GM19452 (cell line): ENCODE data around the gene SPATS2L.

ENCODE experiments used
- ATAC-seq: cut with Tn5 transposase; IDR thresholded peaks from one replicate; pipeline ENCODE4 v1.9.1; 2021; ENCODE audit not compliant: unreplicated experiment

The SPATS2L gene

DNA sequence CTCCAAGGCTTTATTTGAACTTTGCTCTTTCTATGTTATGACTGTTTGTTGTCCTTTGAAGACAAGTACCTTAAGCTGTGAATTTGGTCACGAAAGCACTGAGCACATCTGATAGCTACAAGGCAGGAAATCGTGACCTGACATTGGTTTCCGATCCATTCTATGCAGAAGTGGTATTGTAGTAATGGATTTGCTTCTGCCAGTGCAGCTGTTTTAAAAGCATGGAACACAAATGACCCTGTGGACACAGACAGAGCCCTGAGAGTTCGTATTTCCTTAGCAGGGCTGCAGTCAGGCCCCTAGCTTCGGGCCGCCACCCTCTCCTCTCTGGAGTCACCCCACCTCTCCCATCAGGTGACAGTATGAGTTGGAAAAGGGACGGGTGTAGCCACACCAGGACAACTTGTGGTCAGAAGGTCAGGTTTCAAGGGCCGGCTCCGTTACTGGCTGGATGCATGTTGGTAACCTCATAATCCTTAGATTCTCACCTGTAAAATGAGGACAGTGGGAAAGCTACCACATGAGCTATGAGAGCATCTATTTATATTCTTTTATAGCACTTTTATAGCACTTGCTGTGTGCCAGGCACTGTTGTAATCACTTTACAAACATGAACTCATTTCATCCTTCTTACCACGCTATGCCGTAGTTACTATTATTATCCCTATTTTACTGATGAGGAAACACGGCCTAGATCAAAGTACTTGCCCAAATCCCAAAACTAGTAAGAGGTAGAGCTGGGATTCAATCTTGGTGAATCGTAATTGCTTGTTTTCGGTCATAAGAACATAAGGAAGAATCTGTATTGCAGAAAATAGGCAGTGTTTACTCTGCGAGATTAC, 70.2 kb downstream of the SPATS2L start:
- ATAC-seq = no peak

DNA sequence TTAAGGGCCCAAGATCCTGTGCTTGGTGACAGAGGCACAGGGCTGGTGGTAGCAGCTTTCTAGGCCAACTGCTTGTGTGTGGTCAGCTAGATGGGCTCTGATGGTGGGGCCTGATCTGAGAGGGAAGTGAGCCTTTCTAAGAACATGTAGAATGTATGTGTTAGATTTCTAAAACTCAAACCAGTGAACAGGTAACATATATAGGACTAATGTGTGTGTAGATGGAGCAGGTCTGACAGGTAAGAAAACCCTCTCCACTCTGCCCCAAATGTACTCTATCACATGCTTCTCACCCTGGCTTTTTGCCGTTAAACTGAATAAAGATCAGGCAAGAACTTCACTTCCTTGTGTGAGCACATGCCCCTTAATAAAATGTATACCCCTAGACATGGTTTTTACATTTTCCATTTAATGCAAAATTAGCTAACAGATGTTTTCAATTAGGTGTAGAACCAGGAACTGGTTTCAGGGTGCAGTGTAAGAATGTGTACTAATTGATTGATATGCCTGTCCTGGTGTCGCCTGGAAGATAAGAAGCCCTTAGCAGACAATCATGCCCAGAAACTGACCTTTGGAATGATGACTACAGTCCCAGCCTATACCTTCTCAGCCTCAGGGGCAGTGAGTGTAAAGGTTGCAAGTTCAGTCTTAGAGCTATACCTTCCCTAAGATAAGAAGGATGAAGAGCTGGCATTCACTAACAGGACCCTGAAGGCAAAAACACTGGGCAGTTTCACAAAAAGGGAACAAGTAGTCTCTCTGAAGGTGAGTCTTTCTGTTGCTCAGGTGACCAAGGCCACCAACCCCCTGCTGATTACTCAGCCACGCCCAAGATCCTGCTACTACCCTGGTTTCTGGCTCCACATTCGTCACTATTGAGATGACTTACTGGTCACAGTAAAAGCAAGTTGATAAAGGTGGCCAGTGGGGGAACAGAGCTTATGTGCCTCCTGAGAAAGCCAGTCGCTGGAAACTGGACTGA, 71.2 kb downstream of the SPATS2L start:
- ATAC-seq = no peak

DNA sequence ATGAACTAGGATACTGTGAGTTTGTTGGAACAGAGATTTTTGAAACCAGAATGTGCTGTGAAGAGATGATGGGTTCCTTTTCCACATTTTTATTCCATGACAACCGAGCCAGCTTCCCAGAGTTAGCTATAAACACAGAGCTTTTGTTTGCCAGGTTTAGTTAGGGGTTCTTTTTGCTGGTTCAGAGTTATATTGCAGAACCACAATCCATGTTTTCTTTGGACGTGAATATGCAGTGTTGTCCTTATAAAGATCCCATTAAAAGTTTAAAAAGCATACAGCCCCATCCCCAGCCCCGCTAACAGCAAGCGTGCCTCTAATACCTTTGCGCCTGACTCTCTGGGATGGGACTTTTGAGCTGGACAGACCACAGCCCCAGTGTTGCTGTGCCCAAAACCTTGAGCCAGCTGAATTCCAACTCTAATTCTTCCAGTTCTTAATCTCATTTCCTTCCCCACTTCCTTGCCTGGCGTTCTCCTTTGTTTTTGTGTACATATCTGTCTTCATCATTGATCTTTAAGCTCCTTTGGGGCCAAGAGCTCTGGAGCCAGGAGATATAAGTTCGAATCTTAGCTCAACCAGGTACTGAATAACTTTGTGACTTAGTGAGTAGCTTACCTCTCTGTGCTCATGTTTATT, 72.3 kb downstream of the SPATS2L start:
- ATAC-seq = no peak

DNA sequence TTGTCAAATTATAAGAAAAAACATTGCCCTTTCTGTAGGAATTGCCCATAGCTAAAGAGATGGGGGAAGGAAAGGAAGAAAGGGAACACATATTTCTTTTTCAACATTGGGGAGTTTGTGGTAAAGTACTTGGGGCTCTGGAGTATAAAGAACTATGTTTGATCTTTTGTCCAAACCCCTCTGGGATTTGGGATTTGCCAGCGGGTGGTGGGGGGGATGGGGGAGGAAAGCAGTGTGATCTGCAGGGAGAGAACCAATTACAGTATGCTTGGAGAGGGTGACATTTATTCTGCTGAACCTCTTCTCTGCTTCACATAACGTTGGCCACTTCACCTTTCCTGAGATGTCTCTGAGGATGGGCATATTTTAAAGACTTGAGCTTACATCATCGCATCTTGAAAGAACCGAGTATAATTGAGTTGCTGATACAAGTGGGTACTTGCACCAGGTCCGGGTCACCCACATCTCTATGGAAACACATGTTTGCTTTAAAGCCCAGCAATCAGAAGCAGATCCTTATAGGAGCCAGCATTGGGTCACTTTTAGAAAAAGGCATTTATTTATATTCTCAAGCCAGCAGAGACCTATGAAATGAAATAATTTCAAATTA, 73.1 kb downstream of the SPATS2L start:
- no peak for ATAC-seq

DNA sequence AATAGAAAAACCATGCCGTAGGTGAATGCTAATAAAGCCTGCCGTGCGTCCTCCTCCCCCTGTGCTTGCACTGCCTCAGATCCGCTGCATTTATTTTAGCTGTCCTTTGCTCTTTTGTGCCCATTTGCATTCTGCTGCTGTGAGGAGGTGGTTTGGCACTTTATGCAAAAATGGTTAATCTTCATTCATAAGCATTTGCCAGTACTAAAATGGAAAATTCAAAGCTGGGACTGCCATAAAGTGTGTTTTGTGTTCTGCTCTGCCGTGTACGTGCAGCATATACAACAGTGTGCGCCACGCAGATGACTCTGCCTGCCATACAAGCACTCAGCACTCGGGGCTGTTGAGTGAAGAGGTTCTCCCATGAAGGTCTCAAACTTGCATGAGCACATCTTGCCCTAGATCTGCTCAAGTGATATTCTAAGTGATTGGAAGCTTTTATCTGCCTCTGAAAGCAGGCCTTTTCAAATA, 73.6 kb downstream of the SPATS2L start:
- ATAC-seq = no peak

DNA sequence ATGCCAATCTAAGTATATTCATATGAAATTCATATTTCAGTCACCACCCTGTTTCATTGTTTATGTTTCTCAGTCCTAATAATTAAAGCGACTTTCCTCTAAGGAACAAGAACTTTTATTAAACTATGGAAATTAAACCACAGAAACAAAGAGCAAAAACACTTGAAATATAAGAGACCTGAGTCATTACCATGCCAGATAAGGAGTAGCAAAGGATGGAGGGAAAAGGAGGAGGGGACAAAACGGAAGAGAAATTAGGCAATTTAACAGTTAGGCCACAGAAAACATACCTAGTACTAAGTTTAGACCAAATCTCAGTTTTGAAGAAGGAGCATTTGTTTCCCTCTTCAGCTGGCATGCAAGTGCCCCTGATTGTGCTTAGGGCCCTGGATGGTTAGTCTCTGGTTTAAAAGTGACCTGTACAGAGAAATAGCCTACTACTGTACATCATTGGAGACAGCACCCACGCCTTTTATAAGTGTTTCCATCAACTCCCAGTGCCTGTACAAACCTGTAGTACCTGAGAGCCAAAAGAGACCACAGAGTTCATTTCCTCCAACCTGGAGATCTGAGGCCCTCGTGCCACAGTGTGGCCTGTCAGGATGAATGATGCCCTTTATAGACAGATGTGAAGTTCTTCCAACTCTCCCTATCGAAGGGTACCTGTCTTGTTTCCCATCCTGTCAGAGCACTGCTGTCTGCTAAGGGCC, 74.5 kb downstream of the SPATS2L start:
- no peak for ATAC-seq

DNA sequence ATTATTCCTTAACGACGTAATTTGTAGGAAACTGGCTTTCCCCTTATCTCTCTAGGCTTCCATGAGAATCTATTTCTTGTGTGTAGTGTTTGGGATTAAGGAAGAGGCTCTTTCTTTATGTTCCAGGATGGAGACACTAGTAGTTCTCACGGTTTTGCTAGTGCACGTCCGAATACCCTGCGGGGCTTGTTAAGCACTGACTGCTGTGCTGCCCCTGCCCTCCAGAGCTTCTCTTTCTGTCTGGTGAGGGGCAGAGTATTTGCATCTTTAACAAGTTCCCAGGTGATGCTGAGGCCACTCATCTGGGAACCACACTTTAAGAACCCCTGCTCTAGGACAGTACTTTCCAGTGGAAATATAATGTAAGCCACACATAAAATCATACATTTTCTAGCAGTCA, 76.4 kb downstream of the SPATS2L start:
- ATAC-seq = no peak

DNA sequence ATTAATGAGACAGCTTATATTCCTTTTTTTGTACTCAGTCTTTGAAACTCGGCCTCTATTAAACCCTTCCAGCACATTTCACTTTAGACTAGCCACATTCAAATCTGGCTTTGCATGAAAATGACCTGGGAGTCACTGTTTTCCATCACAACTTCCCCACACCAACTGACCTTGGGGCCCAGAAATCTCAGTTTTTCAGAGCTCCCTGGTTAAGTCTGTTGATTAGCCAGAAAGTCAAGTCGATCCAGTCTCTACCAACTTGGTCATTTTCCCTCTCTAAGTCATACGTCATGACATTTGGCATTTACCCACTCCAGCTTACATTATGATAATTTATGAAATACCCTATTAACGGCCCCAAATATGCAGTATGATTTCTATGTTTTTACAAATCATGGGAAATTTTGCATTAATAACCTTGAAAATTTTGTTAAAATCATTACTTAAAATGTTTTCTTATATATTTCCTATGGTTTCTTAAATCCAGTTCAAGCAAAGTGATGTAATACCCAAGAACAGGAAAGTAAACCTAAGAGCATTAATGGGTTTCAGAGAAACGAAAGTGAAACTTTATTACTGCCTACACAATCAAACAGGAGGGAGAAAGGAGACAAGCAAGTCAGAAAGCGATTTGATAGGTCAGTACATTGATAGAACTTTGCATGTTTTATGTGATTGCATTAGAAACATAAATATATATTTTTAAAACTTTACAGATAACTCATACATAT, 77.1 kb downstream of the SPATS2L start:
- peak; percentile 55 for ATAC-seq

DNA sequence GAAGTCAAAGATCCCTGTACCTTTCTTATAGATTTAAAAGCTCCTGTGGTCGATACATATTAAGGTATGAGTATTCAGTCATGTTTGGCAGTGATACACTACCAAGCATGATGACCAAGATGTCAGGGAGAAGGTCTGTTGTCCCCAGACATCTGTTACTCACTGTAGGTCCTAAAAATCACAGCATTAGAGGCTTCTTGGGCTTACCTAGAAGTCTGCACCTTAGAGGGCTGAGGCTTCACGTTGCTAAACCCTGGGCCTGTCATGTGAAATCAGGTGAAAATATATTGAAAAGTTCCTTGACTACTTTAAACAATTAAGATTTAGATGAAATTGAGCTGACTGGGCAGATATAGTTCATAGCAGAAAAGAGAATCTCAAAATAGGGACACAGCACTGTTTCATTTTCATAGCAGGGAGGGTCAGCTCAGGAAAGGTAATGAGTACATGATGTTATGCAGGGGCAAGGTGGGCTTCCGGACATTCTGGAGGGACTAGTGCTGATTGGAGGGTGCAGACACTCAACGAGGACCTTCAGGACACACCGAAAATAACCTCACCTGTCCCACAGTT, 78.7 kb downstream of the SPATS2L start:
- no peak for ATAC-seq

DNA sequence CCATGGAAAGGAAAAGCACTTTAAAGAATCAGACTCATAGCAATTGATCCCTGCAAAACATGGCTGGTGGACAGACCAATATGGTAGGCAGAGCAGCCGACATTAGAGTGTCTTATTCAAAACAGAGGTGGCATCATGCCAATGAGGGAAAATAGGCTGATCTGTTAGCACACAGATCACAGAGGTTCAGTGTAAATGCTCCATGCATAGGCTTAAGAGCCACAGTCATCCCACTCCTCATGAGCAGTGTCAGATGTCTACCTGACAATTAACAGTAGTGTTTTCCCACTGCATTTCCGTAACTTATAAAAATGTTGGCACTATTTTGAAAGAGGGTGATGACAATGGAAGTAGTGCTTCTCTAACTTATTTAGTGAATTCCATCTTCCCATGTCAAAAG, 86.7 kb downstream of the SPATS2L start:
- no peak for ATAC-seq

DNA sequence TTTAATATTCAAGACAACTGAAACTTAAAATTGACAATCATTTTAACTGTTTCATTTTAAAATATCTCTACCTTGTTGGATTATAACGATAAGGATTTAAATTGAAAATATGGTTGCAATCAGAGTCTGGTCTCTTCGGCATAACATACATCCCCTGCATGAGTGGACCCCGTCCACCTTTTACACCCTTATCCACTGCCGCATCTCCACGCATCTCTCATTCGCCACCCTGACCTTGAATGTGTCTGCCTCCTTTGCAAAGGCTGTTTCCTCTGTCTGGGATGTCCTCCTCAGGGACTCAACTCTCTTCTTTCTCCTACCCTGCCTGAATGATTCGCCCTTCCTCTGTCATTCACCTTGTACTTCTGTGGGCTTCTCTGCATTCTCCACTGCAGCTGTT, 87.6 kb downstream of the SPATS2L start:
- no peak for ATAC-seq

DNA sequence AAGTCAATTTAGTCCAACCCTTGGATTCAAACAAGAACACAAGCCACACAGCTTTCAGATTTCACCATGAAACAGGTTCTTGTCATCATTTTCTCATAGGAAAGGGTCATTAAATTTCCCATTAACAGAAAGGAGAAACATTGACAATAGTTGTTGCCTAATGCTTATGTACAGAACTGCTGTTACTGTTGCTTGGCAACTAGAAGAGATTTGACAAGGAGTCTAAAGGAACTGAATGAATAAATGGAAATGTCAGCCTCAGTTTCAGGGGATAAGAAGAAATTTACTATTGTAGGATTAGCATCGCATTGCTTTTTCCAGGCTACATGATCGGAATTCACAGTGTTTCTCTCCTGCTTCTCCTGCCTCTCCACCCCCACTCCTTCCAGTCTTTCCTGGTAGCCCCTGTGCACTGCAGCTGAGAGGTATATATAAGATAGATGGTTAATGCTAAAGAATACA, 90.3 kb downstream of the SPATS2L start:
- ATAC-seq = no peak

DNA sequence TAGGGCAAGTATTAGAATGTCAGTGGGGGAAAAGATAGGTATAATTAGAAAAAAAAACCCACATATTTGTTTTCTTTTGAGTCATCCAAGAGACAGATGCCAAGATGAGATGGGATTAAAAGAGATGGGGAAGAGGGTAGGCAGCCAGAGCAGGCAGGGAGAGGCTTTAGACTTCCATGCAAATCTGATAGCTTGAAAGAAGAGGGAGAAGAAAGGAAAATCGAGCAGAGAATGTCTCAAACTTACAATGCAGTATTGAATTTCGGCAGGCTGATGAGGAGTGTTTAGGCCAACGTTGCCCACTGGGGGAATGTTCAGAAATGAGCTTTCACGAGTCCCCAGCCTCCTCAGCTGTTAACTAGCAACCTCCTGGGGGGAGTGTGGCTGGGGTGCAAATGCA, 91.3 kb downstream of the SPATS2L start:
- no peak for ATAC-seq

DNA sequence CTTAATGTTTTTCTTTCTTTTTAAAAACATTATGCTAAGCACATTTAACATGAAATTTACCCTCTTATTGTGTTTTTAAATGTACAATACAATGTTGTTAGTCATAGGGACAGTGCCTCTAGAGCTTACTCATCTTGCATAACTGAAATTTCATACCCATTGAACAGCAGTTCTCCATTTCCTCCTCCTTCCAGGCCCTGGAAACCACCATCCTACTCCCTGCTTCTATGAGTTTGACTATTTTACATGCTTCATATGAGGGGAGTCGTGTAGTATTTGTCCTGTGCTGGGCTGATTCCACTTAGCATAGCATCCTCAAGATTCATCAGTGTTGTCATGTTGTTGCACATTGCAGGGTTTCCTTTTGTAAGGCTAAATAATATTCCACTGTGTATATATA, 92.6 kb downstream of the SPATS2L start:
- no peak for ATAC-seq

DNA sequence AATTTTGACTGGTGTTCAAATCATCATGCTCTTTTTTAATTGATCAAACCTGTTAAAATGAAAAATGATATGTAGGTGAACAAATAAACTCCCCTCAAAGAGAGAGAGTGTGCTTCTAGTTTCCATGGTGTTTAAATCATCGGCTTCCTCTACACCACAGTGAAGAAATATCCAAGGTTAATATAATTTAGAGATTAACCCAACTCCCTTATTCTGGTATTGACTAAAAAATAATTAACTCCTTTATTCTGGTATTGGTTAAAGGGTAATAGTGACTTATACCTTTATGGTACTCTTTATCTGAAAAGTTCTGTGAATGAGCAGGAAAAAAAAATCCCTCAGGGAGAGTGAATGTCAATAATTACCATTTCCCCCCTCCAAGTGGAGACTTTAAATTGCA, 93.1 kb downstream of the SPATS2L start:
- no peak for ATAC-seq

DNA sequence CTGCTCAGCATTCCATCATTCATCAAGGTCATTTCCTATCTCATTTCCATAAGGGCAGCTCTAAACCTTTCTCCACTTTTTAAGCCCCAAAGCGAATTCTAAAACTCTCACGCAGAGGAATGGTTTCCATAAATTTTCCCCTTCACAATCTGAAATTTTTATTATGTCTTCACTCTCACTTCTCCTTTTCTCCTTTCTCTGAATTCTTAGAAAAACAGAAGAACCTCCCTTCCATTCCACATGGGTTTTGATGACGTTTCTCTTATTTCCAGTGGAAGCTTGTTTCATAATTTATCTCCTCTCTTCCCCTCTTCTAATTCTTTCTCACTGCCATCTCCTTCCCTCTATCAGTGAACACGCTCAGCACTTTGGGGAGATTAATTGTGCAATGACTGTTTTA, 97.3 kb downstream of the SPATS2L start:
- no peak for ATAC-seq

DNA sequence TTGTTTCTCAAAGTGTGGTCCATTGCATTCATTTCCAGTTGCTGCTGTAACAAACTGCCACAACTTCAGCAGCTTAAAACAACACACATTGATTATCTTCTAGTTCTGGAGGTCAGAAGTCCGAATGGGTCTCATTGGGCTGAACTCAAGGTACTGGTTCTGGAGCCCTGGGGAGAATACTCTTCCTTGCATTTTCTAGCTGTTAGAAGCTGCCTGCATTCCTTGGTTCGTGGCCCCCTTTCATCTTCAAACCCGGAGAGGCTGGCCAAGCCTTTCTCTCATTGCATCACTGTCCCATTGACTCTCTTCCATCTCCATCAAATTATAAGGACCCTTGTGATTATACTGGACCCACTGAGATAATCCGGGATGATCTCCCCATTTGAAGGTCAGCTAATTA, 98.1 kb downstream of the SPATS2L start:
- no peak for ATAC-seq

DNA sequence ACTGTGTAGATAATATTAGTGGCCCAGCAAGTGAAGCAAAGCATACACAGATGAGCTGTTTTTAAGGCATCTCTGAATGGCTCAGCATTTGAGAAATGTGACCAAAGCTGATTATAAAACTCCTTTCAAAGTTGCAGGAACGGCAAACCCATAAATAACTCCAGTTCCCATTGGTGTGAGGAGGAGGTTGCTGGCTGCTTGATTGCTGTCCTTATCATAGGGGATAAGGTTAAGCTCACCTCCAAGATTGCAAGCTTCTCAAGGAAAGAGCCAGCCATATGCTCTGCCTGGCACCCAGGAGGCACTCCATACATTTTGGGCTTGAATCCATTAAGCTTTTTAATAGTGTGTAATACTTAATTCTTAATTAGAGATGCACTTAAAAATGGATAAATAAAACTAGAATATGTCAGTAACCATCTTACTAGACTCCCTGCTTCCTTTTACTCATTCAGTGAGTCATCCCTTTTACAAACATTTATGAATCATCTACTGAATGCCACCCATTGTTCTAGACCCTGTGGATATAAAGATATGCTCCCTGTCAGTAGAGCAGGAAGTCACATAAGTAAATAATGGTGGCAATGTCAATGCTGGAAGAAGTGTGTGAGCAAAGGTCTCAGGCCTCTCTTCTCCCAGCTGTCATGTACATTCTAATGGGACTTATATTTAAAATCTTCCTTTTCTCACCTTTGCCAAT, 99.3 kb downstream of the SPATS2L start:
- peak; percentile 44 for ATAC-seq

DNA sequence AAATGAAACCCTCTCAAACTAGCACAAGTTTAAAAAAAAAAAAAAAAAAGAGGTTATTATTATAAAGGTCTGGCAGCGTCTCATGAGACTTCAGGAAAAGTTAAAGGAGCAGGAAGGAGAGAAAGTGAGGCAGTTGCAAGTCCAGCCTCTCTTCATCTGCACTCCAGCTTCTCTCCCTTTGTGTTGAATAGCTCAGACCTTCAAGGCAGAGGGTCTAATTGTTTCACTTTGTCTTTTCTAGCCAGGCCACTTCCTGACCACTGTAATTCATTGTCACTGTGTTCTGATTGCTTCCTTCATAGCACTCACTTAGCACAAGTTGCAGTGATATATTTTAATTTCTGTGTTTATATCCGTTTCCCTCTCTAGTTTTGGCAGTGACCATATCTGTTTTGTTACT, 99.9 kb downstream of the SPATS2L start:
- ATAC-seq = peak; percentile 76
